GM23248 (cell line): ENCODE measurements around the gene DAB2IP.

Experiments used
- EZH2 ChIP-seq: fragments of 200-600 bp; sonication (generic); IDR thresholded peaks from 2 replicates; pipeline ENCODE4 v1.6.1; 2018; ENCODE audit warnings: antibody characterized with exemption, mild to moderate bottlenecking; ENCODE audit not compliant: insufficient read depth, poor library complexity, severe bottlenecking
- EZH2phosphoT487 ChIP-seq: fragments of 200-600 bp; sonication (generic); IDR thresholded peaks from 2 replicates; pipeline ENCODE4 v1.6.1; 2018; ENCODE audit warnings: antibody characterized with exemption, moderate library complexity, mild to moderate bottlenecking, low read depth; ENCODE audit not compliant: insufficient read depth

- no peak for TF ChIP-seq EZH2phosphoT487
- no peak for TF ChIP-seq EZH2
Measured at GRCh38 chr9:121813519-121814210, 162.2 kb downstream of the DAB2IP start.
